Measurements from ENCODE around the gene SPTBN4.

- TF ChIP-seq, protein P1, sequence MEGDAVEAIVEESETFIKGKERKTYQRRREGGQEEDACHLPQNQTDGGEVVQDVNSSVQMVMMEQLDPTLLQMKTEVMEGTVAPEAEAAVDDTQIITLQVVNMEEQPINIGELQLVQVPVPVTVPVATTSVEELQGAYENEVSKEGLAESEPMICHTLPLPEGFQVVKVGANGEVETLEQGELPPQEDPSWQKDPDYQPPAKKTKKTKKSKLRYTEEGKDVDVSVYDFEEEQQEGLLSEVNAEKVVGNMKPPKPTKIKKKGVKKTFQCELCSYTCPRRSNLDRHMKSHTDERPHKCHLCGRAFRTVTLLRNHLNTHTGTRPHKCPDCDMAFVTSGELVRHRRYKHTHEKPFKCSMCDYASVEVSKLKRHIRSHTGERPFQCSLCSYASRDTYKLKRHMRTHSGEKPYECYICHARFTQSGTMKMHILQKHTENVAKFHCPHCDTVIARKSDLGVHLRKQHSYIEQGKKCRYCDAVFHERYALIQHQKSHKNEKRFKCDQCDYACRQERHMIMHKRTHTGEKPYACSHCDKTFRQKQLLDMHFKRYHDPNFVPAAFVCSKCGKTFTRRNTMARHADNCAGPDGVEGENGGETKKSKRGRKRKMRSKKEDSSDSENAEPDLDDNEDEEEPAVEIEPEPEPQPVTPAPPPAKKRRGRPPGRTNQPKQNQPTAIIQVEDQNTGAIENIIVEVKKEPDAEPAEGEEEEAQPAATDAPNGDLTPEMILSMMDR (IDR thresholded peaks at IDR 0.05 in 8 of 11, conservative IDR thresholded peaks at IDR 0.05 in 3 of 11): peak in 4 of 11 experiments; percentile 4 to 37 (median 20)
- TF ChIP-seq POLR2A (IDR thresholded peaks at IDR 0.05): no peak
Observed at GRCh38 chr19:40598918-40599307, 132.1 kb downstream of the SPTBN4 start.
